NCI-H748 treated with DMSO at 0.1 percent for 48 hours (cell line): ENCODE results near the gene OMP.

ENCODE experiments used
- DNase-seq: peaks from one replicate; lab custom pipeline; 2025; lab: John Stamatoyannopoulos, UW

The OMP gene

GRCh38 chr11:77140231-77140851 is 37.7 kb downstream of the OMP start:
- DNase-seq = no peak

- DNase-seq = no peak
Observed at GRCh38 chr11:77141034-77141433, 38.4 kb downstream of the OMP start.

GRCh38 chr11:77141475-77141874 is 38.8 kb downstream of the OMP start:
- DNase-seq = no peak

GRCh38 chr11:77142091-77142975 is 39.7 kb downstream of the OMP start:
- no peak for DNase-seq

- no peak for DNase-seq
Observed at GRCh38 chr11:77143405-77144020, 40.9 kb downstream of the OMP start.

- no peak for DNase-seq
Observed at GRCh38 chr11:77144196-77144856, 41.7 kb downstream of the OMP start.

GRCh38 chr11:77144857-77145428 is 42.3 kb downstream of the OMP start:
- DNase-seq = no peak

GRCh38 chr11:77146261-77147035 is 43.8 kb downstream of the OMP start:
- no peak for DNase-seq

GRCh38 chr11:77147036-77147315 is 44.3 kb downstream of the OMP start:
- no peak for DNase-seq

- no peak for DNase-seq
Observed at GRCh38 chr11:77147668-77148321, 45.2 kb downstream of the OMP start.

GRCh38 chr11:77148963-77149715 is 46.5 kb downstream of the OMP start:
- DNase-seq = no peak

- no peak for DNase-seq
Observed at GRCh38 chr11:77149716-77150392, 47.2 kb downstream of the OMP start.

- DNase-seq = no peak
Observed at GRCh38 chr11:77150836-77151235, 48.2 kb downstream of the OMP start.

- DNase-seq = no peak
Observed at GRCh38 chr11:77151804-77152509, 49.3 kb downstream of the OMP start.

GRCh38 chr11:77152846-77153245 is 50.2 kb downstream of the OMP start:
- DNase-seq = no peak
